HG02938 (cell line): Measurements from ENCODE around the gene GRM4.

ENCODE experiments used
- ATAC-seq: cut with Tn5 transposase; IDR thresholded peaks from one replicate; pipeline ENCODE4 v1.9.1; 2021; ENCODE audit warnings: mild to moderate bottlenecking, moderate library complexity; ENCODE audit not compliant: unreplicated experiment

GRM4 gene

DNA sequence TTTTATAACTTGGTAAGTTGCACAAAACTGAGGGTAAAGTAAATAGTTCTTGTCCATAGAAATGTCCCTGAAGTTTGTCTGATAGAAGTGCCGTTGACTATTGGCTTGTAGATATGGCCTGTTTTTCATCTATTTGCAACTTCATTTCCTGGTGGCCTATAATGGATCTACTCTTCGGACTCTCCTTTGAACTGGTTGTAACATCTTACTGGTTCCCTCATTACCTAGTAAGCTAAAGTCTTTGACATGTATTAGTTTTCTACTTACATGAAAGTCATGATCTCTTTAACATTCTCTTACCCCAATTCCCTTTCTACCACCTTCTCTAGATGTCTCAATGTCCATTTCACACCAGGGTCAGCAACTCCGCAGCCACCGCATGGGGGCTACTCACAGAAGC is 146.3 kb downstream of the GRM4 start:
- ATAC-seq, result no peak

DNA sequence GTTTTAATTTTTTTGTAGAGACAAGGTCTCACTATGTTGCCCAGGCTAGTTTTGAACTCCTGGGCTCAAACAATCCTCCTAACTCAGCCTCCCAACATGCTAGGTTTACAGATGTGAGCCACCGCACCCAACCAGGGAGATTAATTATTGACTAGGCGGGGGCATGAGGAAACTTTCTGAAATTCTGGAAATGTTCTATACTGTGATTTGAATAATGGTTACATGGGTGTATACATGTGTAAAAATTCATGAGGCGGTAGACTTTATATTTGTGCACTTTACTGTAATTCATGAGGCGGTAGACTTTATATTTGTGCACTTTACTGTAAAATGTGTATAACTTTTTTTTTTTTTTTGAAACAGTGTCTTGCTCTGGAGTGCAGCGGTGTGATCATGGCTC is 147.2 kb downstream of the GRM4 start:
- no peak for ATAC-seq

DNA sequence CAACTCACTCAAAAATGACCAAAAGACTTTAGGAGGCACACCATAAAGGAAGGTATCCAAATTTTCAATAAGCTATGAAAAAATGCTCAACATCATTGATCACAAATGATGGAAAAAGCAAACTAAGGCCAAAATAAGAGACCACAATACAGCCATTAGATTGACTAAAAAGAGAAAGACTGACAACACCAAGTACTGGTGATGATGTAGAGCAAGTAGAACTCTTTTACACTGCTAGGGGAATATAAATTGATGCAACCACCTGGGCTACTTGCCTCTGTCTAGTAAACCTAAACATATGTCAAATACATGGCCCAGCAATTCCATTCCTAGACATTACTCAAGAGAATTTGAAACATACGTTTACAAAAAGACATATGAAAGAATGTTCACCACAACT is 148.6 kb downstream of the GRM4 start:
- ATAC-seq, result no peak

DNA sequence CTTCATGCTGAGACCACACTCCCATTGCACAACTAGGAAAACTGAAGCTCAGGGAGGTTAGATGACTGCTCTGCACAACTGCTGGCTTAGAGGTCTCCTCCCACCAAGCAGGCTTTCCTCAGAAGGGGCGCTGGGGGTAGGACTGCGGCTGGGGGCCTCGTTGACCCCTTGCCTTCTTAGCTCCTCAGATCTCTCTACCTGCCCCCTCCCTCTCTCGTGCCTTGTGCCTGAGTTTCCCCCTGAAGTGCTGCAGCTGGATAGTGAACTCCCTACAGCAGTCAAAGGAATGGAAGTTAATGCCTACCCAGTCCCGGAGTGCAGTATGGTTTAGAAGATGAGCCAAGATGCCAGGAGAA is 149.8 kb downstream of the GRM4 start:
- ATAC-seq, result no peak

DNA sequence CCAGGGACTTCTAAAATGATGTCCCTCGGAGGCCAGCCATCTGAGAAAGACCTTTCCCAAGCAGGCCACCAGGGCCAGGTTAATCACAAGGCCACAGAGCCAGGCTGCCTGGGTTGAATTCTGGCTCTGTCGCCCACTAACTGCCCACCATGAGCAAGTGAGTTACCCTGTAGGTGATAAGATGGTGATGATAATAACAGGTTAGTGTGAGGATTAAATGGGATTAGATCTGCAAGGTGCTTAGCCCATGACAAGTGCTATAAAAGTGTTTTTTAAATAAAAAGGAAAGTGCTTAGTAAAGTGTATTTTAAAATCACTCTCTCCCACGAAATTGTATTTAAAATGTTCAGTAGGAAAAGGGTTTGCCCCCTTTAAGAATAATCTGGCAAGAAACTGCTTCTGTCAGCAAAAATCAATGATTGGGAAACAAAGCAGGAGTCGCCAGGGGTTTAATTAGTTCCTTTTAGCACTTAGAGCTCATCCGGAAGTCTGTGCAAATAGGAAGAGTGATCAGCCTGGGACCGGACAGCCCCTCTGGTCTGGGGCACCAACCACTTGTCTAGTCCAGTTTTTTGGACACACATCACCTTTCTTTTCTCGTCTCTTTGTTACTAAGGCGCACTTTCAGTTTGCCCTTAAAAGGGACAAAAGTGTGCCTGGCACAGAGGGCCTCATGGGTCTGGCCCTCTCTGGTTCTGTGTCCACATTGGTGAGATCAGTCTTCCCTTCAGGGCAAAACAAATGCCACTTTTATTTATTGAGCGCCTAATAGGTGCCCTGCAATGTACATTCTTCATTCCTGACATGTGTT is 150.4 kb downstream of the GRM4 start:
- no peak for ATAC-seq

DNA sequence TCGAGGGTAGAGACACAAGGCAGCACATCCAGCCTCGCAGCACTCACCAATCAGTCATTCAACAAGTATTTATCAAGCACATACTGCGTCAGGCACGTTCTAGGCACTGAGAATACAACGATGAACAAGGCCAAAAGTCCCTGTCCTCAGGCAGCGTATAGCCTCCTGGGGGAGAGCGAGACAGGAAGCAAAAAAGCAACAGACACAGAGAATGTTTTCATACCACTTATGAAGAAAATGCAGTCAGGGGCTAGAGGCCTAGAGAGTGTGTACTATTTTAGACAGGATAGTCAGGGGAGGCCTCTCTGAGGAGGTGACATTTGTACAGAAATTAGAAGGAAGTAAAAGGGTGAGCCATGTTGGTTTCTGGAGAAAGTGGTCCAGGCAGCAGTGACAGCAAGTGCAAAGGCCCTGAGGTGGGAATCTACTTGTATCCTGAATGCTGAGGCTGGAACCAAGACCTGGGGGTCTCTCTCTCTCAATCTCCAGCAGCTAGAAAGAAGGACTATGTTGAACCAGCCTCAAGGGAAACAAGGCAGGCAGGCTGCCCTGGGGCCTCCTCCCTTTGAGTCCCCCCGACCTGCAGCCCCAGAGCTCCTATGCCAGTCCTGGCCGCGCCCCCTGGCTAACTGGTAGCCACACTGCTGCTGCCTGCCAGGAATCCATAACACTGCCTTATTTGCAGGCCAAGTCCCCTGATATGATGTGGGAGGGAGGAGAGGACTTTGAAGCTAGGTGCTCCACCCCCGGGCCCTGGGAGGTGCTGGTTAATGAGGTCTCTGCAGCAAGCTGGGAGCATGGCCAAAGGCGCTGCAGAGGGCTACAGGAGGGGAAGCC is 151.2 kb downstream of the GRM4 start:
- no peak for ATAC-seq

DNA sequence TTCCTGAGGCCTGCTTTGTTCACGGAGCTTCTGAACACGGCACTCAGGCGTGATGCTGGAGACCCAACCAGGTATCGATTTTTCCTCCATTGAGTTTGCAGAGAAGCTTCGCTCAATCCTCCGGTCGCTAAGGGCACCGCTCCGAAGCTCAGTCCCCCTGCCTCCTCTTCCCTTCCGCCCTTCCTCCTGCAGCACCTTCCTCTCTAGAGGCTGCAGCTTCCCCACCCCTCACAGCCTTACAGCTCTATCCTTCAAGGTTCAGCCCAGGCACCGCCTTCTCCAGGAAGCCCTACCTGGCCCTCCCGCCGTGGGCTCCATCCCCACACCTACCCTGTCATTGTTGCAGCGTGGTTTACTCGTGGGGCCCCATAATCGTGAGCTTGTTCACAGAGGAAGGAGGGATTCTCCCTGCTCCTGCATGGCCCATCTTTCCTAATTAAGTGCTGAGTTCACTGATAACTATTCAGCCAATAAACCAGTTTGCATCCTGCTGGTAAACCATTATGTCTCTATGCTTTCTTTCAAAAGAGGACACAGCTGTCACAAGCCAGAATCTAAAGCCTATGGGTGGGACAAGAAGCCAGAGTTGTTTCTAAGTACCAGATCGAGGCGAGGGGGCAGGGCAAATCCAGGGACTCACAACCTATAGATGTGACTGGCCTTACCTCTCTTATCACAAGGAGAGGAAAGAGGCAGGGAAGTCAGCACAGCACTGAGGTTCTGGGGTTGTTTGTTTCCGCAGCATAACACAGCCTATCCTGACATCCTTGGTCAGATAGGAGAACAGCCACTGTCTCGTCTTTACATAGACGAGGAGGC is 152.0 kb downstream of the GRM4 start:
- no peak for ATAC-seq

DNA sequence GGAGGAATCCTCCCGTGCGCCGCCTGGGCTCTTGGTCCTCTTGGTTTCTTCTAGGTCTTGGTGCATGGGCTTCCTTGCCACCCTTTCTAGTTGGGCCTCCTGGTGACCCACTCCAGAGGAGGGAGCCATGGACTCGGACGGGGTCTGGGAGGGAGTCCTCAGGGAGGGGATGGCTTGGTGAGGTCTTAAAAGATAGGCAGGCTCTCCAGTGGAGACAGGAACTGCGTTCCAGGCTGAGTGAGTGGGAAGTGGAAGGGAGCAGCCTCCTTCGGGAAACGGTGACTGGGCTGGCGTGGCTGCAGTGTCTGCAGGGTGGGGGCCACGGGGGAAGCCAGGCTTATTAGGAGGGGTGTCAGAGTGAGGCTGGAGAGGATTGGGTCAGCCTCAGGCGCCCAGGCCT is 152.8 kb downstream of the GRM4 start:
- ATAC-seq, result no peak

DNA sequence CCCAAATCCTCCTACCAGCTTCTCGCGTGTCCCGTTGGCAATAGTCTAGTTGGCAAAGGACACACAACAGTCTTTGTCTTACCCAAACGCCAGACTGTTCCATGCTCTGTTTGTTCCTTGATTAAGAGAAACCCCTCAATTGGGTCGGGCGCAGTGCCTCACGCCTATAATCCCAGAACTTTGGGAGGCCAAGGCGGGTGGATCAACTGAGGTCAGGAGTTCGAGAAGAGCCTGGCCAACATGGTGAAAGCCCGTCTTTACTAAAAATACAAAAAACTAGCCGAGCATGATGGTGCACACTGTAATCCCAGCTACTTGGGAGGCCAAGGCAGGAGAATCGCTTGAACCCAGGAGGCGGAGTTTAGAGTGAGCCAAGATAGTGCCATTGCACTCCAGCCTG is 153.7 kb downstream of the GRM4 start:
- no peak for ATAC-seq

DNA sequence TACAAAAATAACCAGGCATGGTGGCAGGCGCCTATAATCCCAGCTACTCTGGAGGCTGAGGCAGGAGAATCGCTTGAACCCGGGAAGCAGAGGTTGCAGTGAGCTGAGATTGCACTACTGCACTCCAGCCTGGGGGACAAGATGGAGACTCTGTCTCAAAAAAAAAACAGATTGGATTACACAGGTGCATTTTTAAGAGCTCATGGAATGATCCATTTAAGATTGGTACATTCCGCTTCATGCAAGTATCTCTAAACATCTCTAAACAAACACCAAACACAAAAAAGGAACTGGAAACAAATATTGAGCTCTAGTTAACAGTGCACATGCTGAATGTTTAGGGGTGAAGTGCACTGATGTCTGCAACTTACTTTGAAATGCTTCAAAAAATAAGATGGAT is 154.3 kb downstream of the GRM4 start:
- no peak for ATAC-seq

DNA sequence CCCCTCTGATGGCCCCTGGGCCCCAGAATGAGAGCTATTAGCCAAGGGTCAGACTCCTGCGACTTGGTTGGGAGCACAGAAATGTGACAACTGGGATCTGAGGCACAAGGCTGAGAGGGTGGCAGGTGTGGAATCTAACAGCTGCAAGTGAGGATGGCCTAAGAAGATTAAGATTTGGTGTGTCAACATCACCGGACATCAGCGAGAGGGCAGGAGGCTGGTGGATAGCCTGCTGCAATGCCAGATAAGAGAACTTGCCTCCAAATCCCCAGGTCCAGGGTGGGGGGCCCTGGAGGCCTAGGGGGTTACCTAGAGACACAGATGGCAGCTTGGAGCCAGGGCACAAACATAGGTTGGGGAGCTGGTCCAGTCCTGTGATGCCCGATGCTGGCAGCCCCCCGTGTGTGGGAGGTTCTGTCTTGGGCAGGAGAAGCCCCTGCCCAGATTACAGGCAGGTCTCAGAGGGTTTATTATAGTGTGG is 155.8 kb downstream of the GRM4 start:
- no peak for ATAC-seq

DNA sequence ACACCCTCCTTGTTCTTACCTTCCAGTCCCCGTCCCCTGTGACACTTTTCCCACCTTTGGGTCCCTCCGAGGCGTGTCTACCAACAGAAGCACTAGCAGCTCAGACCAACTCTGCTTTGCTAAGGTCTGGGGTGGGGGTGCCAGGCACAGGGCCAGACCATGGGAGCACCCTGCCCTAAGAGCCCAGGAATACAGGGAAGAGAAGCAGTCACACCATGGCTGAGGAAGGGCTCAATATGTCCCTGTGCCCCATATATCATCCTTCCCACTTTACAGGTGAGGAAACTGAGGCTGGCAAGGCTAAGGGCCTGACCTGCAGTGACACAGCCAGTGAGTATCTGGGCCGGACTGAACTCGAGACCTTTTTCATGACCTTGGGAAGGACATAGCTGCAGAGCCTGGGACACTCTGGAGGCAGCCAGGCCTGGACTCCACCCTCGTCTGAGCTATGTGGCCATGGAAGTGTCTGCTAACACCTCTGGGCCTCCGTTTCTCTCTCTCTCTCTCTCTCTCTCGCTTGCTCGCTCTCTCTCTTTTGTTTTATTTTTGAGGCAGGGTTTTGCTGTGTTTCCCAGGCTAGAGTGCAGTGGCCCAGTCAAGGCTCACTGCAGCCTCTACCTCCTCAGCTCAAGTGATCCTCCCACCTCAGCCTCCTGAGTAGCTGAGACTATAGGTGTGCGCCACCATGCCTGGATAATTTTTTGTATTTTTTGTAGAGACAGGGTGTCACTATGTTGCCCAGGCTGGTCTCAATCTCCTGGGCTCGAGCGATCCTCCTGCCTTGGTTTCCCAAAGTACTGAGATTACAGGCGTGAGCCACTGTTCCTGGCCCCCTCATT is 156.7 kb downstream of the GRM4 start:
- ATAC-seq, result no peak

DNA sequence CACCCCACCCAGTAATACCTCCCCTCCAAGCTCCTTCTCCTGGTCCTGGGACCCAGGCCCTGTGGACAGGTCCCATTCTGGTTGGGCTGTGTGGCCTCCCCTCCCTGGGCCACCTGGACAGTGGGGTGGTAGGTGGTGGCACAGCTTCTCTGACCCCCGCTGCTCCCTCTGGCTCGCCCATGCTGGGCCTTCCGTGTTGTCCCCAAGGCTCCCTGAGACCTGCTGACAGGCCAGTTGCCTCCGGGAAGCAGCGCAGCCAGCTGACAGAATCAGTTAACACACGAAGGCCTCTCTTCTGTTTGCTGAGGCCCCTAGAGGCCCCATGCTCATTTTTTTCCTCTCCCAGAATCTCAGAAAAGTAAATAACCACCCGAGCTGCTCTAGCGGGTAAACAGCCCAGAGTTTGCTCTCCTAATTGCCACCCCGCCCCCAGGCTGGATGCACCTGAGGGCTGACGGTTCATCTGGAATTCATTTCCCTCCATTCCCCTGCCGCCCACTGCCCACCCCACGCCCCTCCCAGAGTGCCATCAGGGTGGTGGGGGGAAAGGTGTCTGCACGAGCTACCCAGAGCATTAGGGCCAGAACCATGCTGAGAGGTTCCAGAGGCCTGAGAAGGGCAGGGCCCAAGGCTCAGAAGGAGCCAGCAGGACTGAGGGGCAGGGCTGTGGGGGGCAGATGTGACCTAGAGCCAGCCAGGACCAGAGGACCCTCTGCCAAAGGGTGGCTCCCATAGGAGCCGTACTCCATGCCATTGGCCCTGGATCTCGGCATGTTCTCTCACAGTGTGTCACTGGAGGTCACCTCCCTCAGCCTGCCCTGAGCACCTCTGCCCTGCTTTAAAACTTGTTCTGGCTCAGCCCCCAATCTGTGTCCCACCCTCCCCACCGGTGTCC is 157.5 kb downstream of the GRM4 start:
- no peak for ATAC-seq

DNA sequence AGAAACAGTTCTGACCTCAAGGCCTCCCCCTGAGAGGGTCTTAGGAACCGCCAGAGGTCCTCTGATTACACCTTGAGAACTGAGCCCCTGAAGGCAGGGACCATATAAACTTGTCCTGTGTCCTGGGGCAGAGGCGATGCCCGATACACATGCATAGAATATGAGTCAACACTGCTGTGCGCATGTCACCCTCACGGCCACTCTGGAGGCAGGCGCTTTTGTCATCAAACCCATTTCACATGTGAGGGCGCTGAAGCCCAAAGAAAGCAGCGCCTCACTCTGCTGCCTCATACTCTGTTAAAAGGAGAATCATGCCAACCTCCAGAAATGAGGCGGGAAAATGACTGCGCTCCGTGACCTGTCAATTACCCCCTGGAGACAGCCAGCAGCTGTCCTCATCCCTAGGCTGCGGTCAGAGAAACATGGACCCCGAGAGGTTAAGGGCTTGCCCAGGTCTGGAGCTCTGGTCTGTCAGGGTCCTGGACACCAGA is 158.3 kb downstream of the GRM4 start:
- ATAC-seq, result no peak

DNA sequence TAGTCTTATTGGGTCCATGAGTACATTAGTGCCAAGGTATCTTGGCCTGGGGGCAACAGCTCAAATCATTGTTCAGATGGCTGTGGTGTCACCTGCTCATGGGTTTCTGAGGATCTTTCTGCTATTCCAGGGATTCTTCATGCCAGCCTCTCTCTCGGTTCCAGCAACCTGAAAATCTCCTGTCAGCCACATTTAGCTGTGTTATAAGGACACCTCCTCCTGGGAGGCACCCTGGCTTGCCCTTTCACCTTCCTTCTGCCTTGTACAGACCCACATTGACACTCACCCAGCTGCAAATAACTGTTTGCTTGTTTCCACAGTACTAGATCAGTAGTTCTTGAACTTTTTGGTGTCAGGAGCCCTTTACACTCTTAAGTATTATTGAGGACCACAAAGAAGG is 159.9 kb downstream of the GRM4 start:
- no peak for ATAC-seq

DNA sequence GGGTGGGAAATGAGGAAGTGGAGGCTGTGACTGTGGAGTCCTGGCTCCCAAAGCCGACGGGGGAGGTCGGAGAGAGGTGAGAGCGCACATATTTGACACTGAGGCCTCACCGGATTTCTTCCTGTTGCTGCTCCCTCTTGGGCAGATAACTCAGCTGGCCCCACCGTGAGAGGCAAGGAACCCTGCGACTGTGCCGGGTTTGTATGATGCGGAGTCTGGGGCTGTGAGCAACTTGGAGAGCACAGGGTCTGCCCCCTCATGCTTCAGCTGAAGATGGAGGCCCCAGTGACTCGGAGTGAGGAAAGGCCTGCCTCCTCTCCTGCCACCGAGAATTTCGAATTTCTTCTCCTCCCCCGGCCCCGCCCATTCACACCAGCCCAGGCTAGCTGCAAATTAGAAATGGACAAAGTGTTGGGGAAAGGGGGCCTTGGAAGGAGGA is 160.6 kb downstream of the GRM4 start:
- ATAC-seq, result no peak

DNA sequence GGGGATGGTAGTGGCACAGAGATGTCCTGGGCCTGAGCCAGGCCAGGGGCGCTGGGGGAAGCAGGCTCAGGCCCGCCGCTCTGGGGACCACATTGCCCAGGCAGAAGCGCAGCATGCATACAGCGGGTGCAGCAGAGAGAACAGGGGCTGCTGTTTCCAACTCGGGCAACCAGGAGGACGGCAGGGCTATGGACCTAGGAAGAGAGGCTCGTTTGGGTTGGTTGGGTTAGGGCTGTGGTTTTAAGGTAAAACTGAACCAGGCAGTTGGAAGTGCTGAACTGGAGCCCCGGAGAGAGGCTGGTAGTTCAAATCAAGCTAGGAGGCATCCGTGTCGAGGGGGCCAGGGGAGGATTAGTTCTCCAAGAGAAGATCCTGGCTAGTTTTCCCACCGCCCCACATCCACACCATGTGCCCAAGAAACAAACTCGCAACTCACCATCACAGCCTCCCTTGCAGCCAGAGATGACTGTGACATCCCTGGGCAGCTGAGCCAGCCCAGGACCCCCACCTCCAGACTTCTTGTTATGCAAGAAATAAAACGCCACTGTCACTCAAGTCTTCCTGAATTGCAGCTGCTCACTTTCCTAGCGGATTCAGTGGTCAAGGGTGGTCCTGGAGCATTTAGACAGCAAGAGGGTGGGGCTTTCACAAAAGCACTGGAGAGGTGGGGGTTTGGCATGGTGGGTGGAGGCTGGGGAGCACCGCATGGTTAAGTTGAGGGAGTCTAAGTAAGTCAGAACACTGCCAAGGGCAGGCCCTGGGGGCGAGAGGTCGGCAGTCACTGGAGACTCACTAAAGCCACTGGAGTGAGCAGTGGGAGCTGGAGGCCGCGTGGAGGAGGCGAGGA is 161.2 kb downstream of the GRM4 start:
- no peak for ATAC-seq

DNA sequence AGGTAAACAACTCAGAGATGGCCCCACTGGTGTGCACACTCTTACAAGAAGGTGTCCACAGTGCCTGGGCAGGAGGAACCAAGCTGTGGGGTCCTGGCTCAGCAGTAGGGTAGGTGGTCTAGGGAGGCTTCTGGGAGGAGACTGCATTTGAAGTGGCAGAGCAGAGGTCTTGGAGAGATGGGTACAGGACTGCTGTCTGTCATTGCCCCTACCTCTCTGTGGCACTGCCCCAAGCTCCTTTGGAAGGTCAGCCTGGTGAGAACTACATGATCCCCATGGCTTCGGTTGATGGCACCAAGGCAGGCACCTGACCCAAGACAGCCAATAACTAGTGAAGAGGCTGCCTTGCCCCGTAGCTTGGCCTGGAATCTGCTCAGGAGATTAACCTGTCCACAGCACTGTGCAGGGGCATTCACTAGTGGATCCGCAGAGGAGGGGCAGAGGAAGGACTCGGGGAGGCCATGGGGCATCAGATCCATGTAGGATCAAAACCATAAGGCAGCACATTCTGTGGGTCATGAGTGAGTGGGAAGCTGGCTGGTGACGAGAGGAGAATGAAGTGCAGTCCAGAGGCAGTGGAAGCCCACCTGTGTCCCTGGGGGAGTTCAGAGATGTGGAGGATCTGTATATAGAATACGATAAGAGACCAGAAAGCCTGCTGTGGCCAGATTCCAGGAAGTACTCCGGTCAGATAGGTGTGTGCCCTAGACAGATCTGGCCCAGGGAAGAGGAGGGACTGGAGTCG is 162.0 kb downstream of the GRM4 start:
- no peak for ATAC-seq
